ENCODE data around the gene LDLRAD4. TPM values are rescaled to one million over a fixed set of nuclear protein-coding genes. Genes with fewer than 3 reads are reported as not detected.

The LDLRAD4 gene
- total RNA-seq, 1 donor from 2014 or later: 34.1 TPM

DNA sequence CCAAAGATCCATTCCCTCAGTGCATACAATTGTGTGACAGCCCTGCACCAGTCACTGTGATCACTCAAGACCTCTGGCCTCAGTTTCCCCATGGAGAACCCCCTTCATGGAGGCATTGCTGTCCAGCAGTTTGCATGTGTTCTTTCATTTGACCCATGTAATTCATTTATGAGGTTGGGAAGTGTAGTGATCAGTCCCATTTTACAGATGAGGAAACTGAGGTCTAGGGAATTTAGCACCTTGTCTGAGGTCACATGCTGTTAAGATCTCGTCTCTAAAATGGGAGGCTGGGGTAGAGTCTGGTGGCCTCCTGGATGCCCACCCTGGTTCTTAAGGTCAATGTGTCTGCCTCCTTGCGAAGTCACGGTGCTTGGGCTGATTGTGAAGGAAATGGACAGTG, 19.1 kb downstream of the LDLRAD4 start:
- H3K4me1 Mint-ChIP-seq (ENCODE audit: unreplicated experiment): no peaks in the 10 kb centered on the region
- H3K9me3 Mint-ChIP-seq (ENCODE audit: unreplicated experiment): no peaks in the 10 kb centered on the region
- no peak overlapping the region for H3K27ac Mint-ChIP-seq (ENCODE audit: unreplicated experiment)
- TF ChIP-seq, protein P1, sequence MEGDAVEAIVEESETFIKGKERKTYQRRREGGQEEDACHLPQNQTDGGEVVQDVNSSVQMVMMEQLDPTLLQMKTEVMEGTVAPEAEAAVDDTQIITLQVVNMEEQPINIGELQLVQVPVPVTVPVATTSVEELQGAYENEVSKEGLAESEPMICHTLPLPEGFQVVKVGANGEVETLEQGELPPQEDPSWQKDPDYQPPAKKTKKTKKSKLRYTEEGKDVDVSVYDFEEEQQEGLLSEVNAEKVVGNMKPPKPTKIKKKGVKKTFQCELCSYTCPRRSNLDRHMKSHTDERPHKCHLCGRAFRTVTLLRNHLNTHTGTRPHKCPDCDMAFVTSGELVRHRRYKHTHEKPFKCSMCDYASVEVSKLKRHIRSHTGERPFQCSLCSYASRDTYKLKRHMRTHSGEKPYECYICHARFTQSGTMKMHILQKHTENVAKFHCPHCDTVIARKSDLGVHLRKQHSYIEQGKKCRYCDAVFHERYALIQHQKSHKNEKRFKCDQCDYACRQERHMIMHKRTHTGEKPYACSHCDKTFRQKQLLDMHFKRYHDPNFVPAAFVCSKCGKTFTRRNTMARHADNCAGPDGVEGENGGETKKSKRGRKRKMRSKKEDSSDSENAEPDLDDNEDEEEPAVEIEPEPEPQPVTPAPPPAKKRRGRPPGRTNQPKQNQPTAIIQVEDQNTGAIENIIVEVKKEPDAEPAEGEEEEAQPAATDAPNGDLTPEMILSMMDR (IDR thresholded peaks at IDR 0.05; ENCODE audit: unreplicated experiment): no peak
- no peak for DNase-seq (ENCODE audit: low spot score)
- peaks cover 4% of the 10 kb centered on the region for H3K27me3 Mint-ChIP-seq (ENCODE audit: unreplicated experiment)
- no peak overlapping the region for H3K4me3 Mint-ChIP-seq (ENCODE audit: unreplicated experiment)
- H3K36me3 Mint-ChIP-seq (ENCODE audit: low read depth, unreplicated experiment): peaks cover 6% of the 10 kb centered on the region

- Mint-ChIP-seq H3K27me3 (ENCODE audit: unreplicated experiment) (peaks cover 2% of the 10 kb centered on the region), H3K4me1 (ENCODE audit: unreplicated experiment) (no peaks in the 10 kb centered on the region), H3K4me3 (ENCODE audit: unreplicated experiment) (no peak overlapping the region), H3K9me3 (ENCODE audit: unreplicated experiment) (no peaks in the 10 kb centered on the region), H3K36me3 (ENCODE audit: low read depth, unreplicated experiment) (peaks cover 4% of the 10 kb centered on the region), H3K27ac (ENCODE audit: unreplicated experiment) (no peak overlapping the region)
- no peak for DNase-seq (ENCODE audit: low spot score)
- TF ChIP-seq, protein P1 (IDR thresholded peaks at IDR 0.05; ENCODE audit: unreplicated experiment): no peak
Observed at GRCh38 chr18:13239171-13239956, 20.8 kb downstream of the LDLRAD4 start.

- Mint-ChIP-seq H3K36me3 (ENCODE audit: low read depth, unreplicated experiment) (peaks cover 7% of the 10 kb centered on the region), H3K9me3 (ENCODE audit: unreplicated experiment) (no peaks in the 10 kb centered on the region), H3K27ac (ENCODE audit: unreplicated experiment) (no peak overlapping the region), H3K27me3 (ENCODE audit: unreplicated experiment) (peaks cover 2% of the 10 kb centered on the region), H3K4me1 (ENCODE audit: unreplicated experiment) (no peaks in the 10 kb centered on the region), H3K4me3 (ENCODE audit: unreplicated experiment) (no peak overlapping the region)
- TF ChIP-seq, protein P1 (IDR thresholded peaks at IDR 0.05; ENCODE audit: unreplicated experiment): no peak
- DNase-seq (ENCODE audit: low spot score): no peak
Observed at GRCh38 chr18:13240060-13240725, 21.6 kb downstream of the LDLRAD4 start.

GRCh38 chr18:13241083-13241892, 22.7 kb downstream of the LDLRAD4 start:
- Mint-ChIP-seq H3K4me3 (ENCODE audit: unreplicated experiment) (no peak overlapping the region), H3K27me3 (ENCODE audit: unreplicated experiment) (peaks cover 2% of the 10 kb centered on the region), H3K27ac (ENCODE audit: unreplicated experiment) (no peak overlapping the region), H3K36me3 (ENCODE audit: low read depth, unreplicated experiment) (peaks cover 7% of the 10 kb centered on the region), H3K4me1 (ENCODE audit: unreplicated experiment) (no peaks in the 10 kb centered on the region), H3K9me3 (ENCODE audit: unreplicated experiment) (no peaks in the 10 kb centered on the region)
- DNase-seq (ENCODE audit: low spot score): no peak
- TF ChIP-seq, protein P1 (IDR thresholded peaks at IDR 0.05; ENCODE audit: unreplicated experiment): no peak
